K562 (cell line): Measurements from ENCODE around the gene RASL12. TPM values are rescaled to one million over a fixed set of nuclear protein-coding genes. Genes with fewer than 3 reads are reported as not detected.

Experiments
- ATAC-seq: fragments of 200-7000 bp; cut with Tn5 transposase; 3 replicates; pipeline ENCODE4 v1.9.1; 2020; ENCODE audit warnings: moderate library complexity
- BruUV-seq: library from RNA; stranded (reverse); fragments of 400-500 nt; replicated peaks from 2 replicates; lab custom pipeline; 2021; lab: Mats Ljungman, UMichigan
- CTCF ChIA-PET: fragments of 300-600 bp; formaldehyde crosslinking; extraction: SDS; loops from one replicate; lab custom pipeline; 2021; ENCODE audit warnings: low intra/inter-chr PET ratio; lab: Yijun Ruan, JAX
- POLR2A ChIA-PET: fragments of 300-600, 350-650 bp; sonication (Branson Sonifier 250); formaldehyde crosslinking; extraction: SDS; loops from one replicate; lab custom pipeline; 2021; ENCODE audit warnings: antibody characterized with exemption, inconsistent platforms; lab: Yijun Ruan, JAX
- DNase-seq, 4 experiments: peaks; one replicate each; pipeline versions ENCODE4 v3.0.0 to v3.0.0-alpha.2; 2011 to 2018; ENCODE audit warnings: low spot score in 3 of 4, mixed read lengths in 3 of 4; ENCODE audit errors: extremely low read depth in 1 of 4
- FAIRE-seq: peaks from 2 replicates; lab custom pipeline; 2011; peaks lifted over from hg19 to GRCh38; lab: Jason Lieb, UNC
- H2AFZ ChIP-seq: 2 replicates; pipeline ENCODE4 v1.6.0; 2011; ENCODE audit warnings: low read depth, low read length, control low read depth, inconsistent platforms
- H3K27ac ChIP-seq: fragments of 200-600 bp; 3 replicates; pipeline ENCODE4 v1.8.0; 2011; ENCODE audit warnings: low read depth, mild to moderate bottlenecking, control low read depth, inconsistent platforms, low read length, moderate library complexity, mixed read lengths; ENCODE audit errors: extremely low read depth
- H3K27me3 ChIP-seq, 2 experiments: fragments of 300-600 bp in 1 of 2; 2 replicates in 1 of 2; 3 replicates in 1 of 2; pipeline versions ENCODE4 v1.6.0 to v1.8.0; 2011; ENCODE audit warnings: inconsistent platforms in 2 of 2, low read length in 2 of 2, mild to moderate bottlenecking in 1 of 2, mixed read lengths in 1 of 2, moderate library complexity in 1 of 2; ENCODE audit not compliant: control insufficient read depth in 2 of 2, insufficient read depth in 2 of 2
- H3K36me3 ChIP-seq: fragments of 300-600 bp; 3 replicates; pipeline ENCODE4 v1.8.0; 2011; ENCODE audit warnings: mild to moderate bottlenecking, low read length, inconsistent platforms; ENCODE audit not compliant: control insufficient read depth, insufficient read depth
- H3K4me1 ChIP-seq, 2 experiments: fragments of 200-600 bp in 1 of 2; replicated peaks in 1 of 2; 2 replicates in 1 of 2; 3 replicates in 1 of 2; pipeline versions ENCODE4 v1.5.1 to v1.8.0; 2011; ENCODE audit warnings: inconsistent platforms in 2 of 2, low read length in 2 of 2, mild to moderate bottlenecking in 1 of 2, mixed read lengths in 1 of 2, moderate library complexity in 1 of 2; ENCODE audit not compliant: control insufficient read depth in 2 of 2, insufficient read depth in 2 of 2
- H3K4me2 ChIP-seq: 2 replicates; pipeline ENCODE4 v1.6.1; 2011; ENCODE audit warnings: low read length, control low read depth, inconsistent platforms, mixed read lengths; ENCODE audit not compliant: insufficient read depth
- H3K4me3 ChIP-seq: fragments of 200-600 bp; sonication (generic), shearing (Covaris generic); 2 replicates; pipeline ENCODE4 v1.5.1; 2016; ENCODE audit warnings: control low read depth, inconsistent platforms
- H3K79me2 ChIP-seq: fragments of 200-600 bp; 3 replicates; pipeline ENCODE4 v1.8.0; 2011; ENCODE audit warnings: low read length, inconsistent platforms; ENCODE audit not compliant: control insufficient read depth, insufficient read depth
- H3K9ac ChIP-seq, 2 experiments: 2 replicates each; pipeline versions ENCODE4 v1.6.0 to v1.6.1; 2011; ENCODE audit warnings: low read depth in 2 of 2, low read length in 2 of 2, control low read depth in 1 of 2, inconsistent platforms in 1 of 2, mild to moderate bottlenecking in 1 of 2, mixed read lengths in 1 of 2; ENCODE audit not compliant: insufficient read depth in 1 of 2
- H3K9me1 ChIP-seq: one replicate; pipeline ENCODE4 v1.6.0; 2011; ENCODE audit warnings: inconsistent platforms, mild to moderate bottlenecking, low read length, moderate library complexity; ENCODE audit not compliant: control insufficient read depth, insufficient read depth
- H3K9me3 ChIP-seq: replicated peaks from 2 replicates; pipeline ENCODE4 v1.5.1; 2011; ENCODE audit warnings: low read depth, low read length, inconsistent platforms; ENCODE audit not compliant: control insufficient read depth, insufficient read depth
- H4K20me1 ChIP-seq: replicated peaks from 2 replicates; pipeline ENCODE4 v1.6.1; 2011; ENCODE audit warnings: low read length, inconsistent platforms, mixed read lengths; ENCODE audit not compliant: control insufficient read depth, insufficient read depth
- DPF2 ChIP-seq: fragments of 450-650 bp; IDR thresholded peaks from 2 replicates; pipeline ENCODE4 v1.6.1; 2016
- RBM15 ChIP-seq: fragments of 200-400 bp; formaldehyde crosslinking; IDR thresholded peaks from 2 replicates; pipeline ENCODE4 v1.6.1; 2018; ENCODE audit warnings: mild to moderate bottlenecking, low read length, moderate library complexity; ENCODE audit not compliant: insufficient read depth
- RBM25 ChIP-seq: fragments of 200-400 bp; formaldehyde crosslinking; IDR thresholded peaks from 2 replicates; pipeline ENCODE4 v1.6.1; 2018; ENCODE audit warnings: low read length, low read depth, moderate library complexity; ENCODE audit not compliant: severe bottlenecking
- SETDB1 ChIP-seq: IDR thresholded peaks from one replicate; pipeline ENCODE4 v1.6.1; 2012; ENCODE audit warnings: low read length, control low read depth, inconsistent platforms
- SOX6 ChIP-seq: fragments of 450-650 bp; IDR thresholded peaks from 2 replicates; pipeline ENCODE4 v1.6.1; 2014; ENCODE audit warnings: mild to moderate bottlenecking
- SPI1 ChIP-seq: IDR thresholded peaks from 2 replicates; pipeline ENCODE4 v1.6.1; 2011; ENCODE audit warnings: low read depth, low read length, control low read depth, borderline replicate concordance
- WGBS: fragments of 100-300 bp; shearing (Covaris generic); methylation state at CpG from one replicate; pipeline ENCODE4 v1.1.6; 2016; ENCODE audit warnings: low coverage, mixed read lengths; ENCODE audit not compliant: insufficient coverage; ENCODE audit errors: missing lambda C conversion rate; 5-methylcytosine and 5-hydroxymethylcytosine counted together
- in situ Hi-C: fragments of 300-500 bp; cut with MboI; formaldehyde crosslinking; loops from 4 replicates; pipeline ENCODE4 v1.15.0; 2018; ENCODE audit warnings: inconsistent platforms, mixed read lengths
- intact Hi-C: fragments of 100-400 bp; cut with micrococcal nuclease; formaldehyde crosslinking; loops from 2 replicates; pipeline ENCODE4 v1.14.2; 2022
- polyA plus RNA-seq, 8 experiments: library from polyadenylated mRNA; depleted of rRNA in 4 of 8; stranded (reverse) in 5 of 8; unstranded in 3 of 8; fragments of >200 nt; fragmentation: Nextera tagmentation in 2 of 8; fragmentation: Illumina TruSeq in 1 of 8; extraction: Ambion mirVana in 2 of 8; extraction: Trizol in 1 of 8; gene quantifications; 2 replicates each; pipeline versions ENCODE4 v1.2.1 to v1.2.3, GENCODE V29; 2011 to 2014; ENCODE audit warnings: inconsistent platforms in 1 of 8, missing spikeins in 1 of 8
- total RNA-seq, 7 experiments: library from RNA; depleted of rRNA in 6 of 7; stranded (reverse); fragments of >200 nt in 6 of 7; fragmentation: Illumina TruSeq in 2 of 7; extraction: Trizol in 2 of 7; gene quantifications; 2 replicates each; pipeline versions ENCODE4 v1.2.1 to v1.2.3, GENCODE V29; 2011 to 2021; ENCODE audit warnings: low replicate concordance in 1 of 7

RASL12 gene
- total and polyA plus RNA-seq, 9 of the 15 experiments (the other 6 are each of a cell fraction or from before 2014, with no cell fraction given): not detected

DNA sequence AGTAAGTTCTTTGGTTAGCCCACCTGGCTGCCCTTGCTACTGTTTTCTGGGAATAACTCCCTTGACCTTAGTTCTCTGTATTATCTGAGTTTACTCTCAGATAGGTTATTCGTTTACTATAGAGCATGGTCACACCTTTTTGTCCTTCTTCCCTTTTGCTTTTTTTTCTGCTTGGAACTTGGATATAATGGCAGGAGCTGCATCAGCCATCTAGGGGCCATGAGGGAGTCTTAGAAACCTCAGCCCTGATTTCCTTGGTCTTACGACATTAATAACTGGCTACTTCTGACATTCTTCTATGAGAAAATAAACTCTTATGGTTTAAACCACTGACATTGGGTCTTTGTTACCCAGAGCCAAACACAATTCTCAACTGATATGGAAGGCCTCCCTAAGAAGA is 26.0 kb downstream of the RASL12 start:
- POLR2A ChIA-PET: interaction anchor here (2.0 kb wide), 1 partner anchor 263 kb away, joined by 8 read pairs; the partner anchor contains the start of gene RNU5B-1
- H3K4me2 ChIP-seq: no peak overlapping the region
- H3K4me3 ChIP-seq: no peak overlapping the region
- peaks cover 0 to 16% of the 10 kb centered on the region in 2 experiments; a peak in 2 of 5 replicates for H3K27me3 ChIP-seq
- H3K4me1 ChIP-seq: no peaks in the 10 kb centered on the region; a peak in 1 of 5 replicates
- intact Hi-C loops: no loop called here
- no peaks in the 10 kb centered on the region for H3K36me3 ChIP-seq
- CTCF ChIA-PET: no interaction called here
- H4K20me1 ChIP-seq: no peaks in the 10 kb centered on the region
- FAIRE-seq (no peak), DNase-seq (no peak), ATAC-seq (no peak)
- H3K9me3 ChIP-seq: no peaks in the 10 kb centered on the region; the same call in 1 of the 2 replicates
- H3K27ac ChIP-seq: no peak overlapping the region
- H2AFZ ChIP-seq: no peak overlapping the region
- H3K9me1 ChIP-seq: no peaks in the 10 kb centered on the region
- in situ Hi-C loops: no loop called here
- no peak for TF ChIP-seq DPF2
- no peak for TF ChIP-seq SETDB1
- TF ChIP-seq RBM25: peak; percentile 78
- TF ChIP-seq RBM15: no peak
- no peak overlapping the region for H3K9ac ChIP-seq
- 3% methylated on average over 2 of the region's 2 CpGs for WGBS
- no TSS peak for BruUV-seq
- no peaks in the 10 kb centered on the region for H3K79me2 ChIP-seq

DNA sequence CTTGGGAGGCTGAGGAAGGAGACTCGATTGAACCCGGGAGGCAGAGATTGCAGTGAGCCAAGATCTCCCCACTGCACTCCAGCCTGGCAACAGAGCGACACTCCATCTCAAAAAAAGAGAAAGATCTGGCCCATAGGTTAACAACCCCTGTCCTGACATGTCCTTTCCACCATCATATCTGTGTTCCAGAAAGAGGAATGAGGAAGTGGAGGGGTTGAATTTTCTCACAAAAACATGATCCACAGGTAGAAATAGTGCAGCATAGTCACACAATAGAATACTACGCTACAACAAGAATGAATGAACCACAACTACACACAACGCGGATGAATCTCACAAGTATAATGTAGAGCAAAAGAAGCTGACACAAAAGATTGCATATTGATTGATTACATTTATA is 27.3 kb downstream of the RASL12 start:
- H3K27me3 ChIP-seq: peaks cover 0 to 16% of the 10 kb centered on the region in 2 experiments; a peak in 2 of 5 replicates
- FAIRE-seq (no peak), DNase-seq (no peak), ATAC-seq (no peak)
- H4K20me1 ChIP-seq: no peaks in the 10 kb centered on the region
- TF ChIP-seq SPI1: peak; percentile 68
- no peak for TF ChIP-seq SOX6
- H3K4me3 ChIP-seq: no peak overlapping the region
- no peaks in the 10 kb centered on the region; a peak in 1 of 5 replicates for H3K4me1 ChIP-seq
- H3K79me2 ChIP-seq: no peaks in the 10 kb centered on the region
- H3K9ac ChIP-seq: no peak overlapping the region
- intact Hi-C loops: no loop called here
- no peaks in the 10 kb centered on the region for H3K9me1 ChIP-seq
- H3K36me3 ChIP-seq: no peaks in the 10 kb centered on the region
- H3K9me3 ChIP-seq: no peaks in the 10 kb centered on the region; the same call in 1 of the 2 replicates
- no peak overlapping the region for H2AFZ ChIP-seq
- ChIA-PET POLR2A (no interaction called here), CTCF (no interaction called here)
- 19% methylated on average over 6 of the region's 6 CpGs for WGBS
- in situ Hi-C loops: no loop called here
- H3K27ac ChIP-seq: no peak overlapping the region
- no peak overlapping the region for H3K4me2 ChIP-seq
- BruUV-seq: no TSS peak
